Stimulated activated CD4-positive, alpha-beta T cell treated with anti-CD3 and anti-CD28 coated beads, Interleukin-12 subunit alpha, Interleukin-12 subunit beta, amount 100 ng/mL, for 24 hours (primary cell): ENCODE measurements around the gene MOGAT3.

Experiments
- DNase-seq, 2 experiments: peaks; one replicate each; pipeline ENCODE4 v3.0.0-alpha.2; 2020; ENCODE audit warnings: low read depth in 2 of 2

The MOGAT3 gene

DNA sequence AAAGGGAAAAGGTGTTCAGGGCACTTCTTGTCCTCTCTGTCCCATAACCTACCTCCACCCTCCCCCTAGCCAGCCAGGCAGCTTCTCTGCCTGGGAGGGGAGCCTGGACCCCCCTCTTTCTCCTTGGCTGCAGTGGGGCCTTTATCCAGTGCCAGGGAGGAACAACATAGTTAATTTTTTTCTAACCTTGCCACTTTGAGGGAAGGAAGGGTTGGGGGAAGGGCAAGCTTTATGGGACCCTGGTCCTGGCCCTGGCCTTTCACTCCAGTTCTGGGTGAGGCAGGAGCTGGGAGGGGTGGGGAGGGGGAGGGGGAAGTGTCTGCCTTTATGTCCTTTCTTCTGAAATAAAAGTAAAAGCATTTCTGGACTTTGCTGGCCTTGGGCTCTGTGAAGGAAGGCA lies 39.9 kb downstream of the MOGAT3 start:
- no peak for DNase-seq

DNA sequence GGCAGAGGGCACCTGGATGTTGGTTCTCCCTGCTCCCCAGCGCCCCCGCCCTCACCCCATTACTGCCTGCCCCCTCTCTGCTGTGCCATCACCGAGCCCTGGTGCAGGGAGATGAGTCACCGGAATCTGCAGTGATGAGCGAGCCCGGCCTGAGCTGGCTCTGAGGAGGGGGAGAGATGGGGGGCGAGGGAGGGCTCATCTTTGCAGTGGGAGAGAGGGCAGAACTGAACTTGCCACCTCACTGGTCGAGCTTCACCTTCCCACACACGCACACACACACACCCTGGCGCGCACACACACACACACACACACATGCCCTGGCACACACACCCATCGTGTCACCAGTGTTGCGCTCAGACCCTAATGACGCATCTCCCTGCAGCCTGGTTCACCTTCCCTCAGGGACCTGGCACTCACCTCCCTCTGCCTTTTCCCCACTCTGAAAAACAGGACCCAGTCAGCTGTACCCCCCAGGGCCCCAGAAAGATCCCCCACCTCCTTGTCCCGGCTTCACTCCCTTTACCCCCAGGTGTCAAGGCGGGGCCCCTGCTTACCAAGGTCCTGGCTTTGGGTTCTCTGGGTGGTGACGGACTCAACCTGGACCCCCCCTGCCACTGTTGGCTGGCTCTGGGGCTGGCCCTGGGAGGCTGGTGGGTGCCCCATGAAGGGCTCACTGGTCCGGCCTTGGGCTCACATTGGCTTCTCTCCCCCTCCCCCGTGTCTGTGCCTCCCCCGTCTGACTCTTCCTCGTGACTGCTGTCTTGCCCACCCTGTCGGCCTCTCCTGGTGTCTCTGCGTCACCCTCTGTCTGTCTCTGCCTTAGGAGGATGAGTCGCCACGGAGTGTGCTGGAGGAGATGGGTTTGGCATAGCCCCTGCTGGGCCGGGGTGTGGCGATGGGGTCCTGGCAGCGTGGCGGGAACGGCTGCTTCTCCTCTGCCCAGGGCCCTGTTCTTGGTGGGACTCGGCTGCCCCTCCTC lies 40.9 kb downstream of the MOGAT3 start:
- no peak for DNase-seq

- no peak for DNase-seq
Observed at GRCh38 chr7:101156866-101157589, 43.8 kb downstream of the MOGAT3 start.

DNA sequence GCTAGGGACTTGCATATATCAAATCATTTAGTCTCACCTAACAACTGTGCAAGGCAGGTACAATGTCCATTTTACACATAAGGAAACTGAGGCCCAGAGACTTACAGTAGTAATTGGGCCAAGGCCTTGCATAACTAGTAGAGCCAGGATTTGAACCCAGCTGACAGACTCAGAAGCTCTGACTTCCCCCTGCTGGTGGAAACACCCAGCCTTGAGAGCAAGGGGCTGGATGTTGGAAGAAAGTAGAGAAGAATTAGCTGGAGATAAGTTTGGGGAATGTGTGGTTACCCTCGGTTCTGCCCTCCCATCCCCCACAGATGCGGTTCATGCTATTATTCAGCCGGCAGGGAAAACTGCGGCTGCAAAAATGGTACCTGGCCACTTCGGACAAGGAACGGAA lies 44.6 kb downstream of the MOGAT3 start:
- no peak for DNase-seq

DNA sequence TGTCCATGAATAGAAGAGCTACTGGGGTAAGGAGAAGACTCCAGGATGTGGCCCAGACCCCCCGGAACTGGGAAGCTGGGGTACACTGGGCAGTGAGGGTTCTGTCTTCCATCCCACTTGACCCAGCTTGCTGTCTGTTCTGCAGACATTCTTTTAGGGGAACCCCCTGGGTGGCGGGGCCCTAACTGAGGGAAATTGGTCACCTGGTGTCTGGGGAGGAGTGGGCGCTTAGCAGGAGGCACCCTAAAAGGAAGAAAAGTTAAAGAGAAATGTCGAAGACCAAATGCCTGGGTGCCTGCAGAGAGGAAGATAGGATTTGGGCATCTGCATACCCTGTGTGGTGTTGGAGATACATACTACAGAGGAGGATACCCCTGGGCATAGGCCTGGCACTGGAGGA lies 45.5 kb downstream of the MOGAT3 start:
- DNase-seq = no peak

GRCh38 chr7:101154693-101155102 lies 46.1 kb downstream of the MOGAT3 start:
- no peak for DNase-seq

- DNase-seq = peak; percentile 86 to 93
Observed at GRCh38 chr7:101153969-101154692, 46.7 kb downstream of the MOGAT3 start, which contains the start of gene AP1S1. Gene AP1S1, plus strand, starts transcription at chr7:101154476. Its CDS starts 39 bp downstream, at chr7:101154515.

- DNase-seq = no peak
Observed at GRCh38 chr7:101151908-101152651, 48.8 kb downstream of the MOGAT3 start.
